Heart right ventricle (tissue), 16 donors: ENCODE data around the gene ROMO1. TPM values are rescaled to one million over a fixed set of nuclear protein-coding genes. Genes with fewer than 3 reads are reported as not detected.

Experiments
- ATAC-seq, 8 donors: fragments of 200-7000 bp; cut with Tn5 transposase; one replicate each; pipeline ENCODE4 v1.9.1; 2020; ENCODE audit warnings: mild to moderate bottlenecking in 8 of 8, moderate library complexity in 8 of 8, moderate number of reproducible peaks in 1 of 8
- DNase-seq, 2 donors: peaks; one replicate each; pipeline ENCODE4 v3.0.0-alpha.2; 2020
- H3K27ac ChIP-seq, 10 donors: fragments of 200-600 bp; sonication (generic) in 2 of 10; one replicate each; pipeline versions ENCODE4 v1.5.0 to v1.8.0; 2020 to 2022; ENCODE audit warnings: mild to moderate bottlenecking in 3 of 10
- H3K27me3 ChIP-seq, 7 donors: fragments of 200-600 bp; one replicate each; pipeline ENCODE4 v1.8.0; 2021 to 2022; ENCODE audit warnings: mild to moderate bottlenecking in 2 of 7
- H3K36me3 ChIP-seq, 9 donors: fragments of 200-600 bp; sonication (generic) in 1 of 9; one replicate each; pipeline versions ENCODE4 v1.5.0 to v1.8.0; 2020 to 2022; ENCODE audit warnings: mild to moderate bottlenecking in 2 of 9
- H3K4me1 ChIP-seq, 9 donors: fragments of 200-600 bp; sonication (generic) in 1 of 9; one replicate each; pipeline versions ENCODE4 v1.5.0 to v1.8.0; 2020 to 2022; ENCODE audit warnings: mild to moderate bottlenecking in 4 of 9
- H3K4me3 ChIP-seq, 10 donors: fragments of 200-600 bp; sonication (generic) in 2 of 10; one replicate each; pipeline versions ENCODE4 v1.5.0 to v1.8.0; 2020 to 2022; ENCODE audit warnings: mild to moderate bottlenecking in 7 of 10, moderate library complexity in 2 of 10
- H3K9me3 ChIP-seq, 11 donors: fragments of 200-600 bp in 10 of 11; sonication (generic) in 2 of 11; one replicate each; pipeline versions ENCODE4 v1.5.0 to v1.8.0; 2013 to 2022; ENCODE audit warnings: mild to moderate bottlenecking in 2 of 11, control low read depth in 1 of 11, moderate library complexity in 1 of 11
- WGBS, 2 donors: extraction: QIAGEN DNeasy Blood & Tissue Kit; methylation state at CpG; one replicate each; pipeline ENCODE4 v1.1.7; 2013; ENCODE audit warnings: inconsistent platforms in 1 of 2; 5-methylcytosine and 5-hydroxymethylcytosine counted together
- intact Hi-C, 10 donors: fragments of 100-400 bp; cut with DNase I; formaldehyde crosslinking; loops; one replicate each; pipeline versions ENCODE4 v1.11.1 to v1.14.2; 2022
- polyA plus RNA-seq, 2 donors: library from polyadenylated mRNA; stranded (reverse); fragments of 200-250 nt; gene quantifications; one replicate each; pipeline ENCODE4 v1.2.3, GENCODE V29; 2013
- total RNA-seq, 10 donors: library from RNA; stranded (reverse); fragmentation: NEBNext Ultra II Directional in 3 of 10; extraction: Animal tissue kit (Norgen Biotek cat#: 25700) in 3 of 10; gene quantifications; one replicate each; pipeline versions ENCODE4 v1.2.1 to v1.2.4, GENCODE V29; 2021 to 2023
- TF ChIP-seq, protein P1 (sequence below), 9 donors: fragments of 200-600 bp; sonication (generic) in 2 of 9; IDR thresholded peaks; one replicate each; pipeline versions ENCODE4 v1.5.0 to v1.8.0; 2021 to 2022; ENCODE audit warnings: antibody characterized with exemption in 9 of 9, mild to moderate bottlenecking in 5 of 9, moderate library complexity in 1 of 9
- donor health status: Arrhythmogenic right ventricular cardiomyopathy.
- donor health status: ischemic (EF 13 %, LVEDD 7.1; RV severe dilation, severe dysfunction).
- donor health status: healthy with polysubstance abuse.
- donor health status: DM: no; HTN: yes; CAD: no.
- donor health status: DM: no; HTN: no; CAD: no.
- donor health status: ischemic (EF 25% LVEDD 6.9; RV normal size, moderate dysfunction).
- donor health status: ischemic (EF 25% LVEDD 5.7; RV mildly dilated, moderate dysfunction).
- donor health status: healthy.
- donor health status: DM: yes; HTN: yes; CAD: no.
- donor health status: Ischemic cardiomyopathy.
- donor health status: ischemic (EF 35%, LVEDD 5.7; RV mildly dilated, moderate dysfunction).
- donor health status: nonischemic (EF 11% LVEDD 7.7; RV severe dilation, severe dysfunction).
- donor health status: DM: yes; HTN: yes; CAD: no.
- donor health status: PGD.
- donor health status: ischemic (EF 29% LVEDD 5.4; RV normal size, mild dysfunction).
- donor health status: nonischemic (EF 23%, LVEDD 6.1; RV moderate dilation, normal function).

Gene ROMO1
- total and polyA plus RNA-seq, 12 donors = 128 to 734 (median 161) TPM

GRCh38 chr20:35690265-35690664 is 8.9 kb upstream of the ROMO1 start:
- 57 to 77% methylated on average over 4 of the region's 4 CpGs for WGBS, 2 donors
- intact Hi-C loops = loop anchor here in 4 of 10 donors (5.0 to 10.0 kb wide), 4 partner anchors 75 to 225 kb away; partner anchors contain the start of gene SPAG4 (in 1 of the 4)
- DNase-seq = no peak
- Histone ChIP-seq H3K4me3 (no peak overlapping the region), H3K4me1 (no peaks in the 10 kb centered on the region), H3K36me3 (peaks cover 0 to 100% (median 44%) of the 10 kb centered on the region in 9 donors), H3K9me3 (no peaks in the 10 kb centered on the region), H3K27ac (no peak overlapping the region), H3K27me3 (no peaks in the 10 kb centered on the region)
- TF ChIP-seq, protein P1, sequence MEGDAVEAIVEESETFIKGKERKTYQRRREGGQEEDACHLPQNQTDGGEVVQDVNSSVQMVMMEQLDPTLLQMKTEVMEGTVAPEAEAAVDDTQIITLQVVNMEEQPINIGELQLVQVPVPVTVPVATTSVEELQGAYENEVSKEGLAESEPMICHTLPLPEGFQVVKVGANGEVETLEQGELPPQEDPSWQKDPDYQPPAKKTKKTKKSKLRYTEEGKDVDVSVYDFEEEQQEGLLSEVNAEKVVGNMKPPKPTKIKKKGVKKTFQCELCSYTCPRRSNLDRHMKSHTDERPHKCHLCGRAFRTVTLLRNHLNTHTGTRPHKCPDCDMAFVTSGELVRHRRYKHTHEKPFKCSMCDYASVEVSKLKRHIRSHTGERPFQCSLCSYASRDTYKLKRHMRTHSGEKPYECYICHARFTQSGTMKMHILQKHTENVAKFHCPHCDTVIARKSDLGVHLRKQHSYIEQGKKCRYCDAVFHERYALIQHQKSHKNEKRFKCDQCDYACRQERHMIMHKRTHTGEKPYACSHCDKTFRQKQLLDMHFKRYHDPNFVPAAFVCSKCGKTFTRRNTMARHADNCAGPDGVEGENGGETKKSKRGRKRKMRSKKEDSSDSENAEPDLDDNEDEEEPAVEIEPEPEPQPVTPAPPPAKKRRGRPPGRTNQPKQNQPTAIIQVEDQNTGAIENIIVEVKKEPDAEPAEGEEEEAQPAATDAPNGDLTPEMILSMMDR (IDR thresholded peaks at IDR 0.05) = no peak
- no peak for ATAC-seq

- 80 to 81% methylated on average over 2 of the region's 2 CpGs for WGBS, 2 donors
- ATAC-seq = no peak
- Histone ChIP-seq H3K27ac (no peak overlapping the region), H3K36me3 (peaks cover 0 to 69% (median 32%) of the 10 kb centered on the region in 9 donors), H3K4me3 (no peak overlapping the region), H3K9me3 (no peaks in the 10 kb centered on the region), H3K27me3 (no peaks in the 10 kb centered on the region), H3K4me1 (peaks cover 5 to 24% (median 18%) of the 10 kb centered on the region in 9 donors)
- DNase-seq = no peak
- intact Hi-C loops = loop anchor here in 4 of 10 donors (5.0 to 10.0 kb wide), 6 partner anchors 37 to 230 kb away; partner anchors contain the start of gene SPAG4 (in 1 of the 4)
- TF ChIP-seq, protein P1 (IDR thresholded peaks at IDR 0.05) = no peak
These were observed 3.9 kb upstream of the ROMO1 start for GRCh38 chr20:35695245-35695749.

- H3K4me3 ChIP-seq = no peak overlapping the region
- H3K9me3 ChIP-seq = no peaks in the 10 kb centered on the region
- intact Hi-C loops = loop anchor here in 4 of 10 donors (5.0 to 10.0 kb wide), 6 partner anchors 36 to 231 kb away; partner anchors contain the start of gene SPAG4 (in 1 of the 4)
- no peak for DNase-seq
- H3K27me3 ChIP-seq = no peaks in the 10 kb centered on the region
- no peak for ATAC-seq
- H3K4me1 ChIP-seq = peaks cover 5 to 31% (median 22%) of the 10 kb centered on the region in 9 donors
- TF ChIP-seq, protein P1 (IDR thresholded peaks at IDR 0.05) = no peak
- no peak overlapping the region for H3K27ac ChIP-seq
- peaks cover 0 to 67% (median 28%) of the 10 kb centered on the region in 9 donors for H3K36me3 ChIP-seq
- 83 to 84% methylated on average over 4 of the region's 4 CpGs for WGBS, 2 donors
These were observed 3.2 kb upstream of the ROMO1 start for GRCh38 chr20:35695978-35696377.

DNA sequence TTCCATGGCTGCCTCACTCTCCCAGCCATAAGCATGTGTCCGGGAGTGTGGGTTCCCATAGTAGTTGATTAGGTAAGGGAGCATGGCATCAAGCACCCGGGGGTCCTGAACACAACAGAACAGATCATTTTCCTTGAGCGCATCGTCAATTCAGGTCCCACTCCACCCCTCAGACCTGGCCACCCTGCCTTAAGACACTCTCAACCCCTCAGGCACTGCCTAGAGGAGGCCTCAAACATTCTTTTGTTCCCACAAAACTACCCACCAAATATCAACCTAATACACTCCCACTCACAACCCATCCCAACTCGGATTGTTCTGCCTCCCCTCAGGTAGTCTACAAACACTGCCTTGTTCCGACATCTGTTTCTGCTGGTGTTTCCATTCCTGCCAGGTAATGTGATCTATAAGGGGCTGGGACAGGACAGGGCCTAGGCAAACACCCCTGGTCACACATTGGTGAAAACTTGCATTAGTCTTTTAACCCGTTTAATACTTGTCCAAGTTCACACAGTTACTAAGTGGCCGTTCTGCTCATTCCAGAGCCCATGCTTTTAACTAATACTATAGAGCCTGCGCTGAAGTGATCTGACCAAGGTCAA is 1.4 kb upstream of the ROMO1 start:
- Histone ChIP-seq H3K27ac (no peak overlapping the region), H3K36me3 (peaks cover 0 to 67% (median 28%) of the 10 kb centered on the region in 9 donors), H3K27me3 (no peaks in the 10 kb centered on the region), H3K9me3 (no peaks in the 10 kb centered on the region), H3K4me1 (peaks cover 5 to 33% (median 22%) of the 10 kb centered on the region in 9 donors), H3K4me3 (peak overlapping the region in 7 of 10 donors; percentile 64 to 99 (median 92))
- 78 to 80% methylated on average over 9 of the region's 9 CpGs for WGBS, 2 donors
- intact Hi-C loops = loop anchor here in 4 of 10 donors (5.0 to 10.0 kb wide), 6 partner anchors 35 to 233 kb away; partner anchors contain the start of gene SPAG4 (in 1 of the 4)
- TF ChIP-seq, protein P1 (IDR thresholded peaks at IDR 0.05) = no peak
- DNase-seq (no peak), ATAC-seq (no peak)
